Left renal pelvis (tissue), 4 donors: ENCODE measurements around the gene SOBP. TPM values are rescaled to one million over a fixed set of nuclear protein-coding genes. Genes with fewer than 3 reads are reported as not detected.

ENCODE experiments used
- DNase-seq, 4 donors: peaks; one replicate each; pipeline ENCODE4 v3.0.0-alpha.2; 2013; ENCODE audit warnings: low read depth in 4 of 4, low spot score in 3 of 4
- polyA plus RNA-seq, 4 donors: library from polyadenylated mRNA; unstranded; fragments of 120-200 nt; gene quantifications; one replicate each; pipeline ENCODE4 v1.2.1, GENCODE V29; 2013; ENCODE audit not compliant: insufficient read length in 4 of 4

SOBP gene
- polyA plus RNA-seq, 4 donors, result 12.1 to 31.7 (median 14.5) TPM

DNA sequence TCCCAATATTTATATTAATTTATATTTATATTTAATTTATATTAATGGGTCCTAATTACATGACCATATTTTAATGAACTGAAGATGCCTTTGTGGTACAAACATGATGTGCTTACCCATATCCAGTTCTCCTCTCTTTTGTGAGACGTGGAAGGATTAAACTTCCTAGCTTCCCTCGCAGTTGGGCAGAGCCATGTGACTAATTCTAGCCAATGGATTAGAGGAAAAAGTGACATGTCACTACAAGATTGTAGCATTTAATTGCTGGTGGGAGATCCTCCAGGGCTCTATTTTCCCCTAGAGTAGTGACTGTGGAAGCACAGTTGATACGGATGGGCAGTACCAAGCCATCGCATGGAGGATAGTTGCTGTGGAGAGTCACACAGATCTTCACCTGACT lies 4.8 kb upstream of the SOBP start:
- DNase-seq, result no peak

- no peak for DNase-seq
These were observed 1.6 kb upstream of the SOBP start for GRCh38 chr6:107488174-107488874.

DNA sequence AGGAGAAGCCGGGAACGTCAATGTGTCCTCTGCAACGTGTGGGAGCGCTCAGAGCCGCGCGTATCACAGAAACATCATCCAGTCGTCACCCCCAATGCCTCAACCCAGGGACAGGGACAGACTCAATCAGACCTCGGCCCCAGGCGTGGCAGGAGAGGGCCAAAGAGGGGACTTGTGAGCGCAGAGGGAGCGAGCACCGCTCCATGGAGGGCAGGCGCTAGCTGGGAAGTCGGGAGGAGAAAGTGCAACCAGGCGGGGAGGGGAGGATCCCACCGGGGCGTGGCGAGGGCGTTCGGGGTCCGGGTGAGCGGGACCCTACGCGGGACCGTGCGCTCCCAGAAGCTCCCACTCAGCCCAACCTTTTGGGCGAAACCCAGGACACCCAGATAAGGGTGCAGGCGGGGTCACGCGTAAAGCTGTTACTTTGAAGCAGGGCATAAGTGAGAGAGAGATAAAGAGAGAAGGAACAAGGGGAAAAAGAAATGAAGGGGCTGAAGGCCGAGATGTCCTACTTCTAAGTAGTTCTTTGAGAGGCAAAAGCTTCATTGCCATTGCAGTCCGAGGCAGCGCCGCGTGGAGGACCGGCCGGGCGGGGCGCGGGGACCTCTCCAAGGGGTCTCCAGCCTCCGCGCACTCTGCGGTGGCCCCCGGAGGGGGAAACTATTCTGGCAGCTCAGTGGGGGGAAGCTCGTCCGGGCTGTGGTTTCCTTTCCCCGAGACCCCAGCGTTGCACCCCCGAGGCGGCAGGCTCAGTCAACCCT lies 862 bp upstream of the SOBP start:
- DNase-seq, result no peak

DNA sequence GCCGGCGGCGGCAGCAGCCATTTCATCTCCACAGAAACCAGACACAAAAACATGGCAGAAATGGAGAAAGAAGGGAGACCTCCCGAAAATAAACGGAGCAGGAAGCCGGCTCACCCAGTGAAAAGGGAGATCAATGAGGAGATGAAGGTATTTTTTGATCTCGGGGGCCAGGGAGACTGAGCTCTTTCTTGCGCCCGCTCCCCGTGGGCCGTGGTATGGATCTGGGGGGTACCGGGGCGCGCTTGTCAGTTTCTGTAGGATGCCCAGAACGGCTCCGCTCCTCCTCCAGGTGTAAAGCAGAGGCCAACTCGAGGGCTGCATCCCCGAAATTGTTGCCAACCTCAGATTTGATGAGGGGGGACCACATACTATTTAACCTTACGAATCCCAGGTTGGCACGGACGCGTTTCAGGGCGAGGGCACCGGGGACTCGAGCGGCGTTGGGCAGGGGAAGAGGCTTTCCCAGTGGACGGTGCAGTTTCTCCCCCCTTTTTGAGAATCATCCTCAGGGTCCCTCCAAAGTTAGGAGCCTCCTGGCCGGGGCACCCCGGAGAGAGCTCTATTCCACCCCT lies 735 bp downstream of the SOBP start:
- no peak for DNase-seq

DNA sequence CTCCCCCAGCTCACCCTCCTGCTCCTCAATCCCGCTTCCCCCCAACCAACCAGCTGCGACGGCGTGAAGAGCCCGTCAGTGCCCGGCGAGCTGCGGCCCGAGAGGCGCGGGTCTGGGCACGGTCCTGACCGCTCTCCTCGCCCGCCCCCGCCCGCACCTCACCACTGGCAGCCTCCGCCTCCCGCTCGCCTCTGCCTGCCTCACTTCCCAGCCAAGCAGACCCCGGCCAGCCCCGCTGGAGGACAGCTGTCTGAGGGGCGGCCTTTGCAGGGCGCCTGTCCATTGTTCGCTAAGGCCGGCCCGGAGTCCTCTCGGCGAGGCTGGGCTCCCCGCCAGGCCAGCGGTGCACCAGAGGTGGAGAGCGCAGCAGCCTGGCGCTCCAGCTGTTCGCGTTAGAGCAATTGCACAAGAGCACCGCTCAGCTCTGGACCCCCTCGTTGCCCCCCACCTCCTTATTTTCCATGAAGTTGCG lies 1.3 kb downstream of the SOBP start:
- no peak for DNase-seq

GRCh38 chr6:107491760-107492660 lies 2.1 kb downstream of the SOBP start:
- DNase-seq, result no peak

DNA sequence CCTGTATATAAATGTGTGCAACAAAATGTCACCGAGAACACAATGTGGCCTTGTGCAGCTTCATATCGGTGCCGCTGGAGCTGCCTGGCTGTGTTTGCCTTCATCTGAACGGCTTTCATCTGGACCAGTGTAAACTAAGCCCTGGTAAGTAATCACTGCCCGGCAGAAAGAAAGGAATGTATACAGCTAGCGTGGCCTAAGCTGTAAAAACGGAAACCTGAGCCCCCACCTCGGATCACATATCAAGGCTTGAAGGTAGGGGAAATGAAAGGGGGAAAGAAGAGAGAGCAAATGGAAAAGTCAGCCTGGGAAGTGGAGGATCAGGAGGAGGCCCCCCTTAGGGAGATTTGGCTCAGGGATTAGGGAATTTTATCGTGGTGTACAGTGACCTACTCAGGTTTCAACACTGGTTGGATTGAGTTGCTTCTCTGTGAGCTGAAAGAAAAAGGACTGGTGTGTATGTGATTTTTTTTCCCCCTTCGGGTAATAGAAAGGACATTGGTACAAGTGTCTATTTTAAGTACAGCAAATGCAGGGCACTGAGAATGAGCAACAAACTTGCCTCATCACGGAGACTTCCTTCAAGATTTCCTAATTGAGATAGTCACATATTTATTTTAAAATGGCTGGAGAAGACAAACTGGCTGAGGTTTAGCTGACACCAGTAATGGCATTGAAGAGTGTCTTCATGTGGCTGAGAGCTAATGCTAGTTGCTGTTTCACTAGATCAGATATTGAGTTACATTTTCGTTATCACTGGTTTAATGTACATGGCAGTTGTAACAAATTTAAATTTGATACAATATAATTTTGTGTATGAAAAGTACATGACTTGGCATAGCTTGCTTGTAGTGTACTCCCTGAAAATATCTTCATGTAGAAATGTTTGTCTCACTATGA lies 3.5 kb downstream of the SOBP start:
- DNase-seq, result no peak

DNA sequence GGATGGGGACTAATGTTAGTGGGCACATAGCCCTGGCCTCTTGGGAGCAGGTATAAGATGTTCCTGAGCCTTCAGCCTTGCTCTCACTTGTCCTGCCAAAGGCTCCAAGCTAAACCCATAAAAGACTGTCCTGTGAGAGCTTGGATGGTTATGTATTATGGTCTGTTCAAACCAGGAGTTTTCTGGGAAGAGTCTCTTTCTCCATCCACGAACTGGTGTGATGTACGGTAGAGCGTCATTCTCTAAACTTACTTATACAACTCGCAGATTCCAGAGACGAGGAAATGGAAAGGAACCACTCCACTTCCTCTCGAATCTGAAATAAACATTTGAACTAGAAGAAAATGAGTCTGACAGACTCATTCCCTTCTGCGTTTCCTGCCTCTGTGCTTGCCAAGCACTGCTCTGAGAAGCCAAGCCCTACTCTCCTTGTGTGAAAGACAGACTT lies 5.3 kb downstream of the SOBP start:
- DNase-seq, result no peak

DNA sequence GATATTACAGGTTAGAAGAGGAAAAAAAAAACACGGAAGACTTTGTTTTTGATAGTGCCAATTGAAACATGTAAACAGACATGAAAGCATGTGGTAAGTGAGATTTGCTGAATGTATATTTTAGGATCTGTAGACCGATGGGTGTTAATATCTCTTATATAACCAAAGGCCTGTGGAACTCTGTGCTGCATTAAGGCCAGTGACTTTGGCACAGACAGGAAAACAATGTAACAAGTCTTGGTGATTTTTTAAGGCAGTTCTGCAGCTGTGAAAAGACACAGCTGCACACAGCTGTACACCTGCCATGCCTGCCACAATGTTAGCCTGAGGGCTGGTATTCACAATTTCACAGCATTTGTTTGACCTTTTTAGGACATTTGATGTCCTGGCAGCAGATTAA lies 6.1 kb downstream of the SOBP start:
- no peak for DNase-seq

DNA sequence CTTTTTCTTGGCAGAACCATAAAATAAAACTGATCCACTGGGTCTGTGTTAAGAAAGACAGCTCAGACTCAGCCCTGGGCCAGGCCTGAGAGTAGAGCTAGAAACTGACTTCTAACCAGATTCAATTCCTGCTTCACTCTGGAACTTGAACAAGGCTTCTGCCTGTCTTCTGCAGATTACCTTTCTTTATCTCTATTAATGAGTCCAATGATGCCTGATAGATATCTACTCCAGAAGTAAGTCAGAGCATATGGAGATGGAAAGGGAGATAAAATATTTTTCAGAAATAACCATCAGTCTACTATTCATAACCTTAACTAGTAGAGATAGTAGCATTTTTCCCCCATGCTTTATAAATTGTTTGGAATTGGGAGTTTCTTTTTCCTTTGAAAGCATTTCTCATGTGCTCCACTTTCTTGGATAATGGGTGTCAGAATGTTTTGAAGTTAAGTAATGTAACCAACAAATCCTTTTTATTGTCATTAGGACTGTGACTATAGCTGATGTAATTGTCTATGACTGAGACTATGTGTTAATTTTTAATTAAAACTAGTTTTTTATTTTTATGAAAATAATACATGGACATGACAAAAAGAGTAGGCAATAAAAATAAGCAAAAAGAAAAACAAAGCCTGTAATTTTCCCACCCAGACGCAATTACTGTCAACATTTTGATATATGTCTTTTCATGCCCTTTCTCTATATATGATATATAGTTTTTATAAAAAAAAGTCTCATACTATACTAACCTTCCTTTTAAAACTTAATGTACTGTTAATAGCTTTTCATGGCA lies 7.2 kb downstream of the SOBP start:
- no peak for DNase-seq

GRCh38 chr6:107504270-107505026 lies 14.5 kb downstream of the SOBP start:
- no peak for DNase-seq

DNA sequence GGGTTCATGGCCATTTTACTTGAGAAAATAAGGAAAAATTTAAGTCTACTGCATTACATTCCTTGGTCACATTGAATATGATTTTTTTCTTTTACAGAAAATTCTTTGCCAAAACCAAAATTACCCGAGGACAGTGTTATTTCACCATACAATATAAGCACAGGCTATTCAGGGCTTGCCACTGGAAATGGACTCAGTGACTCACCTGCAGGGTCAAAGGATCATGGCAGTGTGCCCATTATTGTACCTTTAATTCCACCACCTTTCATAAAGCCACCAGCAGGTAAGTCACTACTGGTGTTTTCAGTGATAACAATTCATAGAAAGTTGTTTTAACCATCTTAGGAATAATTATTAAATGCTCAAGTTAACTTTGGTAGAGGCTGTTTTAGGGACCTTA lies 16.2 kb downstream of the SOBP start:
- DNase-seq, result no peak

DNA sequence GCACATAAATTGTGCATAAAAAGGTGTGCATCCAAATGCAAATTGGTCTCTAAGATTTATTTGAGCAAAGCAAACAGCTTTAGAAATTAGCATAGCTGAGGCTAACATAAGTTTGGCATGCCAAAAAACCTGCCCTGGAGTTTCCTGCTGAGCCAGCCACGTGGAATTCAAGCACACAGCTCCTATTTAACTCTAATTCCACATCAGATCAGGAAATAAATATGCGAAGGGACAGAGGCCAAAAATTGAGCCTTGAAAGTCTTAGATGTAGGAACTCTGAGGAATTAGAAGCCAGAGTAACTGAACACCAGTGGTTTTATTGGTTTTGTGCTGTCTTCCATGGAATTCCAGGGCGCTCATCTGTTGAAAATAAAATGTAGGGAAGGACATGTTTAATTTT lies 19.6 kb downstream of the SOBP start:
- DNase-seq, result no peak

- no peak for DNase-seq
These were observed 20.2 kb downstream of the SOBP start for GRCh38 chr6:107510108-107510507.

DNA sequence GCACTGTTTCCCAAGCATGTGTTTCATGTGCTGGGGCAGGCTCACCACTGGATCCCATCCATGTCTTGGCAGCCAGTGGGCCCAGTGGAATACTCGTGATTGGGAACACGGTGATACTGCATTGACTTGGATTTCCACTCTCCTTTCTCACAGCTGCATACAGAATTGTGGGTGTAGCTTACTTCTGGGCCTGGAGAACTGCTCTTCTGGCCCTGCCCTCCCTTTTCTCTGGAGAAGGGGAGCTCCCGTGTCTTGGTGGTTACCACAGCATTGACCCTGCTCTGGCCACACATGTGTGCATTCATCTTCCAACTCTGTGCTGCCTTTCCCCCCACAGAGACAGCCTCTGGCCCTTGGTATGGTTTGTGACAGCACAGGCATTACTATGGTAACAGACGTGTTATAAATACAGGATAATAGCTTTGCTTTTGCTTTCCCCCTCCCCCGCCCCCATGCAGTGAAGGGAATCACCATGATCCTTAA lies 21.6 kb downstream of the SOBP start:
- no peak for DNase-seq

DNA sequence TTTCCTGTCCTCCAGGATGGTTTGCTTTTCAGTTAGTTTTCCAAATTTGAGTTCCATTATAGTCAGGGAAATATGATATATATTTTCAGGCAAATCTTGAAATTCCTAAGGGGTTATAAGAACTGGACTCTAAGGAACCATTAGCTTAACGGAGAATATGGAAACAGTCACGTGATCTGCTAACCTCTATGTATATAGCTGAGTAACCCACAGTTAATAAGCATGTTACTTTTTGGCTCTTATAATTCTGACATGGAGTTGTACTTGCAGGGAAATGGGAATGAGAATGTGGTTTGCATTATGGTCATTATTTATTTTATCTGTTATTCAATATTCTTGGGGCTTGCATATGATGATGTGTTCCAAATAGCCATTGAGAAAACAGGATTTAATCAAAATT lies 23.3 kb downstream of the SOBP start:
- DNase-seq, result no peak

DNA sequence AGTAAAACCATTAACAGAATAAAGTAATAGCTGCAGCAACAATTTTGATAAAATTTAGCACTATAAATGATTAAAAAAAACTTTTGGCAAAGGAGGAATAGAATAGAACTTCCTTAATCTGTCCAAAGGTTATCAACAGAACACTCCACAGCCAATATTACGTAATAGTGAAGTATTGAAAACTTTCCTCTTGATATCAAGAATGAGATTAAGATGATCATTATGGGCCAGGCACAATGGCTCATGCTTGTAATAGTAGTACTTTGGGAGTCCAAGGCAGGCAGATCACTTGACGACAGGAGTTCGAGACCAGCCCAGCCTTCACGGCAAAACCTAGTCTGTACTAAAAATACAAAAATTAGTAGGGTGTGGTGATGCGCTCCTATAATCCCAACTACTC lies 26.0 kb downstream of the SOBP start:
- DNase-seq, result no peak

DNA sequence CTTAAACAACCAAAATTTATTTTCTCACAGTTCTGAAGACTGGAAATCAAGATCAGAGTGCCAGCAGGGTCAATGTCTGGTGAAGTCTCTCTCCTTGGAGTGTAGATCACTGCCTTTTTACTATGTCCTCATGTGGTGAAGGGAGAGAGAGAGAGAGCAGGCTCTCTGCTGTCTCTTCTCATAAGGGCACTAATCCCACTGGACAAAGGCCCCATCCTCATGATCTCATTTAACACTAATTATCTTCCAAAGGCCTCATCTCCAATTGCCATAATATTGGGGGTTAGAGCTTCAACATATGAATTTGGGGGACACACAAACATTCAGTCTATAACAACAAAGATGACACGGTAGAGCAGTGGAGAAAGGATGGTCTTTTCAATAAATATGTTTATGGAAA lies 27.4 kb downstream of the SOBP start:
- DNase-seq, result no peak
